HFF-Myc (cell line): ENCODE results near the gene ALDH1L2.
"Not testable (repeated sequence)": the region's sequence is repeated elsewhere in the genome, so short reads cannot be mapped to it uniquely, and the experiment has no call there.

Source experiments
- DNase-seq: peaks from one replicate; pipeline ENCODE4 v3.0.0-alpha.2; 2011; ENCODE audit warnings: low read depth; ENCODE audit errors: extremely low read depth
- H3K4me3 ChIP-seq: replicated peaks from 2 replicates; pipeline ENCODE4 v1.5.1; 2011; ENCODE audit warnings: low read depth, mild to moderate bottlenecking, control low read depth, low read length
- CTCF ChIP-seq: IDR thresholded peaks from 2 replicates; pipeline ENCODE4 v1.5.1; 2012; ENCODE audit warnings: mild to moderate bottlenecking, low read depth, low read length, control low read depth; ENCODE audit errors: missing control alignments

Gene ALDH1L2

GRCh38 chr12:104990950-104991349, 93.3 kb downstream of the ALDH1L2 start:
- no peak overlapping the region for H3K4me3 ChIP-seq
- TF ChIP-seq CTCF, result no peak
- no peak for DNase-seq

- peak; percentile 54 for DNase-seq
- peak within 1 kb of the TSS; percentile 69 for H3K4me3 ChIP-seq
- TF ChIP-seq CTCF, result no peak
Measured at GRCh38 chr12:104986022-104986941, 98.0 kb downstream of the ALDH1L2 start, which contains the start of gene NOPCHAP1. TSS of gene NOPCHAP1 (plus strand) at chr12:104986316. CDS start at chr12:104986353, 37 bp downstream.

GRCh38 chr12:104985206-104985605, 99.1 kb downstream of the ALDH1L2 start:
- no peak for DNase-seq
- no peak for TF ChIP-seq CTCF
- no peak overlapping the region for H3K4me3 ChIP-seq

- H3K4me3 ChIP-seq, DNase-seq: not testable (repeated sequence)
Measured at GRCh38 chr12:104977688-104978087, 106.6 kb downstream of the ALDH1L2 start.

GRCh38 chr12:104976703-104977102, 107.6 kb downstream of the ALDH1L2 start:
- DNase-seq, result no peak
- no peak overlapping the region for H3K4me3 ChIP-seq
- no peak for TF ChIP-seq CTCF

GRCh38 chr12:104975587-104976343, 108.5 kb downstream of the ALDH1L2 start:
- TF ChIP-seq CTCF, result no peak
- DNase-seq, result no peak

More at GRCh38 chr12:104975587-104976343, 108.5 kb downstream of the ALDH1L2 start:
- no peak overlapping the region for H3K4me3 ChIP-seq
